ENCODE measurements around the gene KRT86.

KRT86 gene

DNA sequence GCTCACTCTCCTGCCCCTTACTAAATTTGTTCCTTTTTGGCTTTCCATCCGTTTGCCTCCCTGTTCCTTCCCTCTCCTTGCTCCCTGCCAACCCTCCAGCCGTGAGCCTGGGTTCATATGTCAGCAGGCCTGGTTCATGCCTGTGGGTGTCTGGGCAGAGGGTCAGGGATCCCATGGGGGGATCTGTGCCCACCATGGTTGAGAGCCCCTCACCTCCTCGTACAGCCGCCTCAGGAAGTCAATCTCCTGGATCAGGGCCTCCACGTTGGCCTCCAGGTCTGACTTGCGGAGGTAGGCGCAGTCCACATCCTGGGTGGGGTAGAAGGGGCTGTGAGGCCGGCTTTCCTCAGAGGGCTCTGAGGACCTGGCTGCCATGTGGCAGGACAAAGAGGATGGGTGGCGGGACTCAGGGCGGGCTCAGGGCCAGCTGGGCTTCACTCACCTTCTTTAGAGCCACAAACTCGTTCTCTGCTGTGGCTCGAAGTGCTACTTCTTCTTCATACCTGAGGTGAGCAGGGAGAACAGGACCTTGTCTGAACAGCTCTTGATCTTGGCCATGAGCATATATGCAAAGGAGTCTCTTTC lies 43.1 kb downstream of the KRT86 start:
- DNase-seq, result no peak

DNA sequence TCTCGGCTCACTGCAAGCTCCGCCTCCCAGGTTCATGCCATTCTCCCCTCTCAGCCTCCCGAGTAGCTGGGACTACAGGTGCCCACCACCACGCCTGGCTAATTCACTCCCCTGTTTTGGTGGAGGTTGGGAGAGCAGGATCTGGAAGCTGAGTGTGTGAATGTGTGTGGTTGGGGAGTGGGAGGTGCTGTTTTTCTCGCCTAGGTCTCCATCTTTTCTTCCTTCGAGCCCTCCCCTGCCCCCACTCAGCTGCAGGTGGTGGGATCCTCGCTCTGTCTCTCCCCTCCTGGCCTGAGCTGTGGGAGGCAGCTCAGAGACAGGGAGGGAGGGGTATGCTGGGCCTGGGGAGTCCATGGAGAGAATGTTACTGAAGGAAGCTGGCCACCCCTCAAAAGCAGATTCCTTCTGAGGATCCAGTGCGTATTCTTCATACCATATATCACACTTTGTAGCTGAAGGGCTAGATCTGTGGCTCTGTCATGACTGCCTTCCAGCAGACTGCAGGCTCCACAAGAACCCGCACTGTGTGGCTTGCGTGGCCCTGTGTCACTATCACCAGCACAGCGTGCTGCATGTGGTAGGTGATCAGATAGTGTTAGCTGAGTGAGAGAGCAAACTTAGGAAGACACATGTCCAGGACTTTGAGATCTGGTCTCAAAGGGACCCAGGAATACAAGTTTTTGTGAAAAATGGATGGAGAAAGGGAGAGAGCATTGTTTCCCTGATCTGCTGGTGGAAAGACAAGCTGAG lies 44.0 kb downstream of the KRT86 start:
- DNase-seq, result no peak

DNA sequence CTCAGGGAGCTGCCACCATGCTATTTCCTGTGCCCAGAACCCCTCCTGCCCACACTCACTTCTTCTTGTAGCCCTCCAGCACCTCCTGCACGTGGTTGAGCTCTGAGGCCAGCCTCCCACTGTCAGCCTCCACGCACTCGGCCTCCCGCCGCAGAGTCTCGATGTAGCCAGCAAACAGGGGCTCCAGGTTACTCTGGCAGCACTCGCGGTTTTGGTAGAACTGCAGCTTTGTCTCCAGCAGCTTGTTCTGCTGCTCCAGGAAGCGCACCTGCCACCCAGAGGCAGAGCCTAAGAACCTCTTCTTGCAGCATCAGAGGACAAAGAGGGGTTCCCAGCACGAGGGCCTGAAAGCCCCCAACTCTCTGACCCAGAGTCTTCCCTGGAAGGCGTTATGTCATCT lies 44.7 kb downstream of the KRT86 start:
- DNase-seq, result peak in 1 of 2 experiments; percentile 28

DNA sequence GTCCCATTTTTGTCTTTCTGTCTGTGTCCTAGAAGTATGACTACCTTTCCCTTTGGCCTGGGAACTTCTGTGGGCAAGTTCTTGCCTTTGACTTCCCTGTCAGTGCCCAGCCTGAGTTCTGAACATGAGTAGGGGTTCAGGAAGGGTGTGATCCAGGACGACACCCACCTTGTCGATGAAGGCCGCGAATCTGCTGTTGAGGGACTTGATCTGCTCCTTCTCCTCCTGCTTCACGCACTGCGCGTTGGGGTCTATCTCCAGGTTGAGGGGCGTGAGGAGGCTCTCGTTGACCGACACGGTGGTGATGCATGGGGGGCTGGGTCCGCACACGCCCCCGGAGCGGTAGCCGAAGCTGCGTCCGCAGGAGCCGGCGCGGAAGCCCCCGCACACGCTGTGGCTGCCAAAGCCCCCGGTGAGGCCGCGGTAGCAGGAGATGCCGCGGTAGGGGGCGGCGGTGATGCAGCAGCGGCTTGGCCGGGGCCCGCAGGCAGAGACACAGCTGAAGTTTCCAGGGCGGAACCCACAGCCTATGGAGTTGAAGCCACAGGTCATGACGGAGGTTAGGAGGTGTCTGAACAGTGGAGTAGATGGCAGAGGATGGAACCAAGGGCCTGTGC lies 46.4 kb downstream of the KRT86 start, which contains the start of gene KRT83:
Gene KRT83 (minus strand): TSS at position 615 of the 617 bp plus-strand sequence. CDS start 63 bp downstream, at position 552.
- no peak for DNase-seq

DNA sequence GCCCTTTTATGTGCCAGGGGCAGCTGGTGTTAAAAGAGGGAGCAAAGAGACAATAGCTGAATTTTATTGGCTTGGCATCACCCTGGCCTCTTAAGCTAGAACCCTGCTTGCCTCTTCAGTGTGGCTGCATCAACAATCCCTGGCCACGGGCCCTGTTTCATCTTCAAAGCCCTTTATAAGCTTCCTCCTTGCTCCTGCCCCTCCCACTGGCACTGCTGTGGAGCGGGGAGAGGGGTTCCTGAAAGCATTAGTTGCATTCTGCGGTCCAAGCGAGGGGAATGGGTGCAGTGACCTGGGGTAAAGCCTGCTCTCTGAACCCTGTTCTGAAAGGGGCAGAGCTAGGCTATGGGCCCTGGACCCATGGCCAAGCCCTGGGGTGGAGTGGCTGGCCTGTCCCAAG lies 47.0 kb downstream of the KRT86 start:
- DNase-seq, result peak in 1 of 2 experiments; percentile 11

- DNase-seq, result no peak
Measured at GRCh38 chr12:52322069-52322468, 47.6 kb downstream of the KRT86 start.

DNA sequence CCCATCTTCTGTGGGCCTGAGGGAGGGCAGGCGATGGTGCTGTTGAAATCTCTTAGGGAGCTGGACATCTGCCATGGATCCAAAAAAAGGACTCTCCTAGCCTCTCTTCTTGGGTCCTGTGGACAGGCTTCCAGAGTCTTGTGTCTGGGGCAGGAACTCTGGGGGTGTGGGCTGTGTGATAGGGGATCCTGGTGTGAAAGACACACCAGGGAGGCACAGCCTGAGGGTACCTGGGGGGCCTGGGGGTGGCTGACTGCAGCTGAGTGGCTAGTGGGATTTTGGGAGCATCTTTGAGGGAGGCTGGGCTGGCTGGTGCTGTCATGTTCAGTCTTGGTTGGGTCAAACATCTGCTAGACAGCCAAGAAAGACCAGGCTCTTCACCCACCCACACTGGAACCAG lies 48.6 kb downstream of the KRT86 start:
- no peak for DNase-seq

GRCh38 chr12:52323416-52324152 lies 49.1 kb downstream of the KRT86 start:
- peak; percentile 30 to 68 for DNase-seq

- no peak for DNase-seq
Measured at GRCh38 chr12:52324153-52324444, 49.7 kb downstream of the KRT86 start.

DNA sequence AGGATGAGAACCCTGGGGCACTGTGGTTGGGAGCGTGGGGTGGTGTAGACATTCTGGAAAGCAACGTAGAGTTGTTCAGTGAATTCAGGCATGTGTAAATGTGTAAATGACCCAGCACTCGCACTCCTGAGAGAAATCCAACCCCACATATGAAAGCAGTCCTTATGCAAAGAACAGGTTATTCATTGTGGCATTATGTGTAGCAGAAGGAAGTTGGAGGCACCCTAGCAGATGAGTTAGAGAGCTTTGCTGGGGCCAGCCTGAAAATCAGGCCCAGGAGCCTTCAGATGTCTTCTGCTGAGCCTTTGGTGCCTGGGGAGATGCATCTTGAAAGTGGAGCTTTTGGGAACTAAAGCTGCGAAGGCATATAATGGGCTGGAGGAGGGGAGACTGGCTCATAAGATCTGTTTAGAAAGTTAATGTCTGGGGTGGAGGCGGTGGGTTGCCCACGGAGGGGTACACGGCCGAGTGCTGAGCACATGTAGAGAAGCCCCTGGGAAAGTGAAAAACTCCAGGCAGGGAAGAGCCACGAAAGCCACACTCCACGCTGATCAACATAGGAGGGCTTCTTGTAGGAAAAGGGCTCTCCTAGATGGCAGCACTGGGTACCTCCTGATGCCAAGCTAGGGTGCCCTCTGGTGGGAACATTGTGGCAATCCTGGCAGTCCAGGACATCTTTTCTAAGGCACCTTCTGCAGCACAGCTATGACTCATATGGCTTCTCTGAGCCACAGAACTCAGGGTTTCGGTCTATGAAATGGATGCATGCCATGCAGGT lies 52.8 kb downstream of the KRT86 start:
- DNase-seq, result peak; percentile 86 to 90

DNA sequence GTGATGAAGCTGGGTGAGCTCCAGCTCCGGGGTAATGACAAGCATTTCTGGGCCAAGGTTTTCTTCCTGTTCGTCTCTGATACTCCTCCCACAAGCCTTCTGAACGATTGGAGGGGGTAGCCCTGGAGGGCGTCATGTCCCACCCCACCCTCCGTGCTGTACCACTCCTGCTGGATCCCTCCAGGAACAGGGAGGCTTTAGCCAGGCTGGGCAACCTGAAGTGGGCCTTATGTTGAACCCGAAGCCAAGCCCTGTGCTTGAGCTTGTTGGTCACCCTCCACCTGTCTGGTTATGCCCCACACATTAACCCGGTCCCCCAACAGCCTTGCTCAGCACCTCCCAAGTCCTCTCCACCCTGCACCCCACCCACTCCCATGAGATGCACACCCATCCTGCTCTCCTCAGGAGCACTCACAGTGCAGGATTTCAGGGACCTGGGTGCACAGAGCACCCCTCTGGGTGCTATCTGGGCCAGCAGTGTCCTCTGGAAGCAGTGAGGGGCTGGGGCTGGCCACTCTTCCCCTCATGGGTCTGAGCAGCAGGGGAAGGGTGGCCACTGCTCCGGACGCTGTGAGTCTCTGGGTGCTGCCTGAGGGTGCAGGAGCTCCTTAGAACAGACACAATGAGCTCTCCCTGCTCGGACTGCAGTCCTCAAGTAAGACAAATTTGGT lies 53.5 kb downstream of the KRT86 start:
- DNase-seq, result no peak

DNA sequence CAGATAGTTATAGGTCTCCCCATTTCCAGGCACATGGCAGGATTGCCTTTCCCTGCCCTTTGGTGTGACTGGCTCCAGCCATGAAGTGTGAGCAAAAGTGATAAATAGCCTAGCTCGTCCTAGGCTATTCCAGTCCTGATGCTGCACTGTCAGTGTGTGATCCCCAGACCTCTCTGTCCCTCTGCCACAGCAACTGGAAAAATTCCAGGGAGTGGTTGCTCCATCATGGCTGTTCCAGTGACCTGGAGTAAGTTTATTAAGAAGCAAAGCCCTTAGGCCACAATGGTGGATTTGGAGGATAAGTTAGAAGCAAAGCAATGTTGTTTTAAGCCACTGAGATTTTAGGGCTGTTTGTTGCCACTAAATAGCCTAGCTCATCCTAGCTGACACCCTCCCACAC lies 56.6 kb downstream of the KRT86 start:
- no peak for DNase-seq

DNA sequence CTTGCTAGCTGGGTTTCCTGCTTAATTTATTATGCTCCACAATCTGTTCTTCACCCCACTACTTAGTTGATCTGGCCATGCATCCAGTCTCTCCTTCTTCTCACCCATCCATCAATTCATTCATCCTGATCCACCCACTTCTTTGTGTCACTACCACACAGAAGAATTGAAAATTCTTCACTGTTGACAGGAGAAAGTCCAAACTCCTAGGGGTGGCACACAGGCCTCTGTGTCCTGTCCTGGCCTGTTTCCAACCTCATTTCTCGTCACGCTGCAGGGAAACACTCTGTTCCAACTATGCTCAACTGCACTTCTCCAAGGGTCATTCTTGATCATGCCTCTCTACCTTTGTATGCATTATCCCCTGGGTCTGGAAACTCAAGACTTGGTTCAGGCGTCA lies 57.4 kb downstream of the KRT86 start:
- no peak for DNase-seq

- DNase-seq, result no peak
Measured at GRCh38 chr12:52332381-52332780, 57.9 kb downstream of the KRT86 start.

- DNase-seq, result no peak
Measured at GRCh38 chr12:52333321-52333720, 58.9 kb downstream of the KRT86 start.

GRCh38 chr12:52334185-52334584 lies 59.7 kb downstream of the KRT86 start:
- DNase-seq, result no peak

GRCh38 chr12:52335598-52336262 lies 61.3 kb downstream of the KRT86 start:
- DNase-seq, result peak; percentile 66 to 80

- DNase-seq, result no peak
Measured at GRCh38 chr12:52336641-52337040, 62.2 kb downstream of the KRT86 start.

DNA sequence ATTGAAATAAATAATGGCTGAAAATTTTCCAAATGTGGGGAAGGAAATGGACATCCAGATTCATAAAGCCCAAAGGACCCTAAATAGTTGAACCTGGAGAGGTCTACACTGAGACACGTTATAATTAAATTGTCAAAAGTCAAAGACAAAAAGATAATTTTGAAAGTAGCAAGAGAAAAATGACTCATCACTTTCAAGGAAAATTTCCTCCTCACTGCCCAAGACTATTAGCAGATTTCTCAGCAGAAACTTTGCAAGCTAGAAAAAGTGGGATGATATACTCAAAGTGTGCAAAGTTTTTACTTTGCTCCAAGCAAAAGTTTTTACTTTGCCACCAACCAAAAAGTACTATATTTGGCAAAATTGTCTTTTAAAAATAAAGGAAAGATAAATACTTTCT lies 62.6 kb downstream of the KRT86 start:
- no peak for DNase-seq

GRCh38 chr12:52338241-52338960 lies 64.0 kb downstream of the KRT86 start:
- DNase-seq, result no peak

DNA sequence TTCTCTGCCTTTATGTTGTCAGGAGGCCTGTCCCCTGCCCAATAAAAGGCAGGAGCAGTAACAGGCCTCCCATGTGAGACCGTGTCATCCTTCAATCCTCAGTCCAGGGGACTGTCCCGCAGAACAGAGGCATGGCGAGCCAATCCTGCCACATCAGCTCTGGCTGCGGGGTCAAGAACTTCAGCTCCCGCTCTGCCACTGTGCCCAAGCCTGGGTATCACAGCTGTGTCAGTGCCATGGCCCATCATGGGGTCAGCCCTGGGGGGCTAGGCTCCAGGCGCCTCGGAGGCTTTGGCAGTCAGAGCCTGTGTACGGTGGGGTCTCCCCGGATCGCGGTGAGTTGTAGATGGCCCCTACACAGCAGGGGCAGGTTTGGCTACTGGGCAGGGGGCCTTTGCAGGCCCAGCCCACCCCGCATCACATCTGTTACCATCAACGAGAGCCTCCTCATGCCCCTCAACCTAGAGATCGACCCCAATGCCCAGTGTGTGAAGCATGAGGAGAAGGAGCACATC lies 66.7 kb downstream of the KRT86 start:
- no peak for DNase-seq
